ENCODE results near the gene CTDSPL2. TPM values are rescaled to one million over a fixed set of nuclear protein-coding genes. Genes with fewer than 3 reads are reported as not detected.
A peak's percentile ranks its signal among the peaks of the same experiment; 100 is the strongest.

Gene CTDSPL2
- total RNA-seq, 1 donor from 2014 or later = 40.4 TPM

DNA sequence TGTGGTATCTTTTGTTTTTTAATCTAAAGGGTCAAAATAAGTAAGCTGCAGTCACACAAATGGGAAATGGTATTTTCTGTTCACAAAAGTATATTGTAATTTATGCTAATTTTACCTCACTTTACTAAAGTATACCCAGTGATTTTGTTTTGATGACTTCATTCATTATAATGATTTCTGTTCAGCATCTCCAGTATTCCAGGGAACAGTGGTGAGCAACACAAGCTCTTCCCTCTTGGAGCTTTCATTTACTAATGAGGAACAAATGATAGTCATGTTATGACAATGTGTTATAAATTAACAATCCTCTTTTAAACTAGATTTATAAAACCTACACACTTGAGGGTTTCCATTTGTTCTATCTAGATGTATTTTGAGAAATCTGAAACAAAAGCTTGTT, 89.0 kb downstream of the CTDSPL2 start:
- H3K4me2 ChIP-seq (ENCODE audit: low read length) = no peak overlapping the region
- H3K27me3 ChIP-seq (ENCODE audit: insufficient read depth, low read length) = no peaks in the 10 kb centered on the region
- no peaks in the 10 kb centered on the region for H3K79me2 ChIP-seq (ENCODE audit: insufficient read depth, low read length)
- H3K4me3 Mint-ChIP-seq (ENCODE audit: unreplicated experiment) = no peak overlapping the region
- no peak overlapping the region for H3K4me3 ChIP-seq (ENCODE audit: insufficient read depth, low read depth, low read length)
- DNase-seq (ENCODE audit: low read depth) (no peak), FAIRE-seq (no peak)
- H3K27ac Mint-ChIP-seq (ENCODE audit: unreplicated experiment) = no peak overlapping the region
- H3K27ac ChIP-seq (ENCODE audit: low read depth, low read length) = no peak overlapping the region
- H3K9ac ChIP-seq (ENCODE audit: low read length) = no peak overlapping the region
- no peaks in the 10 kb centered on the region for H3K4me1 Mint-ChIP-seq (ENCODE audit: low read depth, unreplicated experiment)
- H4K20me1 ChIP-seq (ENCODE audit: insufficient read depth, low read length) = no peaks in the 10 kb centered on the region
- H3K36me3 Mint-ChIP-seq (ENCODE audit: low read depth, unreplicated experiment) = peaks cover 7% of the 10 kb centered on the region
- H3K27me3 Mint-ChIP-seq (ENCODE audit: low read depth, unreplicated experiment) = no peaks in the 10 kb centered on the region
- H3K9me3 ChIP-seq (ENCODE audit: insufficient read depth, low read depth, low read length) = no peaks in the 10 kb centered on the region
- no peaks in the 10 kb centered on the region for H3K4me1 ChIP-seq (ENCODE audit: insufficient read depth, low read length)
- TF ChIP-seq, protein P1, sequence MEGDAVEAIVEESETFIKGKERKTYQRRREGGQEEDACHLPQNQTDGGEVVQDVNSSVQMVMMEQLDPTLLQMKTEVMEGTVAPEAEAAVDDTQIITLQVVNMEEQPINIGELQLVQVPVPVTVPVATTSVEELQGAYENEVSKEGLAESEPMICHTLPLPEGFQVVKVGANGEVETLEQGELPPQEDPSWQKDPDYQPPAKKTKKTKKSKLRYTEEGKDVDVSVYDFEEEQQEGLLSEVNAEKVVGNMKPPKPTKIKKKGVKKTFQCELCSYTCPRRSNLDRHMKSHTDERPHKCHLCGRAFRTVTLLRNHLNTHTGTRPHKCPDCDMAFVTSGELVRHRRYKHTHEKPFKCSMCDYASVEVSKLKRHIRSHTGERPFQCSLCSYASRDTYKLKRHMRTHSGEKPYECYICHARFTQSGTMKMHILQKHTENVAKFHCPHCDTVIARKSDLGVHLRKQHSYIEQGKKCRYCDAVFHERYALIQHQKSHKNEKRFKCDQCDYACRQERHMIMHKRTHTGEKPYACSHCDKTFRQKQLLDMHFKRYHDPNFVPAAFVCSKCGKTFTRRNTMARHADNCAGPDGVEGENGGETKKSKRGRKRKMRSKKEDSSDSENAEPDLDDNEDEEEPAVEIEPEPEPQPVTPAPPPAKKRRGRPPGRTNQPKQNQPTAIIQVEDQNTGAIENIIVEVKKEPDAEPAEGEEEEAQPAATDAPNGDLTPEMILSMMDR (IDR thresholded peaks at IDR 0.05; ENCODE audit: insufficient read depth, low read depth, low read length) = no peak
- TF ChIP-seq EZH2 (IDR thresholded peaks at IDR 0.05; ENCODE audit: insufficient read depth, low read length) = no peak
- H2AFZ ChIP-seq (ENCODE audit: low read depth, low read length) = no peak overlapping the region
- H3K36me3 ChIP-seq (ENCODE audit: insufficient read depth, low read length) = peaks cover 11% of the 10 kb centered on the region
- no peaks in the 10 kb centered on the region for H3K9me3 Mint-ChIP-seq (ENCODE audit: unreplicated experiment)

DNA sequence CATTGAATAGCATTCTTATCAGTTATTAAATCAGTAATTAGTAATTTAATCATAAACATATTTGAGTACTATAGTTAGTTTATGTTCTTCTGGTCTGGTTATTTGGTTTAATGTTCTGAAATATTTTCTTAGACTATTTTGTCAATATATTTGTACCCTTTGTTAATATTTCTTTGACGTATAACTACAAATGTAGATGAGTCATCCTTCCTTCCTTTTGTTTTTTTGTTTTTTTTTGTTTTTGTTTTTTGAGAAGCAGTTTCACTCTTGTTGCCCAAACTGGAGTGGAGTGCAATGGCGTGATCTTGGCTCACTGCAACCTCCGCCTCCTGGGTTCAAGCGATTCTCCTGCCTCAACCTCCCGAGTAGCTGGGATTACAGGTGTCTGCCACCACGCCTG, 92.1 kb downstream of the CTDSPL2 start:
- no peak overlapping the region for H3K27ac Mint-ChIP-seq (ENCODE audit: unreplicated experiment)
- H3K9me3 Mint-ChIP-seq (ENCODE audit: unreplicated experiment) = no peaks in the 10 kb centered on the region
- no peaks in the 10 kb centered on the region for H3K27me3 Mint-ChIP-seq (ENCODE audit: low read depth, unreplicated experiment)
- Histone ChIP-seq H3K4me2 (ENCODE audit: low read length) (no peak overlapping the region), H3K4me1 (ENCODE audit: insufficient read depth, low read length) (no peaks in the 10 kb centered on the region), H3K79me2 (ENCODE audit: insufficient read depth, low read length) (no peaks in the 10 kb centered on the region), H3K4me3 (ENCODE audit: insufficient read depth, low read depth, low read length) (no peak overlapping the region), H2AFZ (ENCODE audit: low read depth, low read length) (no peak overlapping the region), H3K27me3 (ENCODE audit: insufficient read depth, low read length) (no peaks in the 10 kb centered on the region), H3K9me3 (ENCODE audit: insufficient read depth, low read depth, low read length) (no peaks in the 10 kb centered on the region), H3K9ac (ENCODE audit: low read length) (no peak overlapping the region), H3K36me3 (ENCODE audit: insufficient read depth, low read length) (peaks cover 8% of the 10 kb centered on the region), H4K20me1 (ENCODE audit: insufficient read depth, low read length) (no peaks in the 10 kb centered on the region), H3K27ac (ENCODE audit: low read depth, low read length) (no peak overlapping the region)
- H3K4me3 Mint-ChIP-seq (ENCODE audit: unreplicated experiment) = no peak overlapping the region
- DNase-seq (ENCODE audit: low read depth) = no peak
- TF ChIP-seq, protein P1 (IDR thresholded peaks at IDR 0.05; ENCODE audit: insufficient read depth, low read depth, low read length) = no peak
- TF ChIP-seq EZH2 (IDR thresholded peaks at IDR 0.05; ENCODE audit: insufficient read depth, low read length) = no peak
- H3K4me1 Mint-ChIP-seq (ENCODE audit: low read depth, unreplicated experiment) = no peaks in the 10 kb centered on the region
- H3K36me3 Mint-ChIP-seq (ENCODE audit: low read depth, unreplicated experiment) = peaks cover 13% of the 10 kb centered on the region
- FAIRE-seq = no peak

DNA sequence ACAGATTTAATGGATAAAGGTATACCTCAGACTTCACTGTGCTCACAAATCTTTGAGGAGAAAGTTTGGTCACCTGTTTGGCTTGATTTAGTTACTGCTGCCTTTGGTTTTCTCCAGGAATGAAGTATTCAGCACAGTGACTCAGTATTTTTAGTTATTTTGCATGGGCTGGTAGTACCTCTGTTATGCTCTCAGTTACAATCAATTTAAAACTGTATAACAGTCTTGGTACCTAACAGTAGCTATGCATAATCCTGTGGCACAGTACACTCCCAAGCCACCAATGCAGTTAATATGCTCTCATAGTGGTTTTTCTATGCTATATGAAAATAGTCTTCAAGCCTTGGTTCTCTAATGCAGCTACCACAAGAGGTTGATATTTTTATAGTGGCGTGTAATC, 97.6 kb downstream of the CTDSPL2 start:
- H3K27ac Mint-ChIP-seq (ENCODE audit: unreplicated experiment) = no peak overlapping the region
- Histone ChIP-seq H3K9me3 (ENCODE audit: insufficient read depth, low read depth, low read length) (no peaks in the 10 kb centered on the region), H3K79me2 (ENCODE audit: insufficient read depth, low read length) (no peaks in the 10 kb centered on the region), H3K4me2 (ENCODE audit: low read length) (no peak overlapping the region), H3K9ac (ENCODE audit: low read length) (no peak overlapping the region), H3K4me3 (ENCODE audit: insufficient read depth, low read depth, low read length) (no peak overlapping the region), H3K4me1 (ENCODE audit: insufficient read depth, low read length) (no peaks in the 10 kb centered on the region), H3K27ac (ENCODE audit: low read depth, low read length) (no peak overlapping the region), H3K27me3 (ENCODE audit: insufficient read depth, low read length) (no peaks in the 10 kb centered on the region), H4K20me1 (ENCODE audit: insufficient read depth, low read length) (no peaks in the 10 kb centered on the region), H3K36me3 (ENCODE audit: insufficient read depth, low read length) (peaks cover 9% of the 10 kb centered on the region), H2AFZ (ENCODE audit: low read depth, low read length) (no peak overlapping the region)
- H3K36me3 Mint-ChIP-seq (ENCODE audit: low read depth, unreplicated experiment) = peaks cover 8% of the 10 kb centered on the region
- H3K4me3 Mint-ChIP-seq (ENCODE audit: unreplicated experiment) = no peak overlapping the region
- TF ChIP-seq, protein P1 (IDR thresholded peaks at IDR 0.05; ENCODE audit: insufficient read depth, low read depth, low read length) = no peak
- no peak for TF ChIP-seq EZH2 (IDR thresholded peaks at IDR 0.05; ENCODE audit: insufficient read depth, low read length)
- DNase-seq (ENCODE audit: low read depth) (peak; percentile 1), FAIRE-seq (no peak)
- H3K4me1 Mint-ChIP-seq (ENCODE audit: low read depth, unreplicated experiment) = no peaks in the 10 kb centered on the region
- no peaks in the 10 kb centered on the region for H3K9me3 Mint-ChIP-seq (ENCODE audit: unreplicated experiment)
- no peaks in the 10 kb centered on the region for H3K27me3 Mint-ChIP-seq (ENCODE audit: low read depth, unreplicated experiment)
